NB4 (cell line): ENCODE data around the gene WDFY4.

Experiments used
- DNase-seq: peaks from one replicate; pipeline ENCODE4 v3.0.0; 2010; ENCODE audit warnings: low read depth
- H3K4me3 ChIP-seq: one replicate; pipeline ENCODE4 v1.5.1; 2011; ENCODE audit warnings: mild to moderate bottlenecking, low read depth, low read length, moderate library complexity
- CTCF ChIP-seq: IDR thresholded peaks from one replicate; pipeline ENCODE4 v1.5.1; 2012; ENCODE audit warnings: low read depth, low read length
- MAX ChIP-seq: IDR thresholded peaks from 2 replicates; pipeline ENCODE4 v1.6.1; 2011; ENCODE audit warnings: low read depth, low read length
- MYC ChIP-seq: IDR thresholded peaks from 2 replicates; pipeline ENCODE4 v1.6.1; 2011; ENCODE audit warnings: low read depth, low read length
- POLR2A ChIP-seq: IDR thresholded peaks from 2 replicates; pipeline ENCODE4 v1.6.1; 2011; ENCODE audit warnings: mild to moderate bottlenecking; ENCODE audit not compliant: insufficient read length; ENCODE audit errors: extremely low read depth

The WDFY4 gene

GRCh38 chr10:48776528-48776927 lies 91.9 kb downstream of the WDFY4 start:
- no peak for TF ChIP-seq MAX
- DNase-seq, result no peak
- no peak overlapping the region for H3K4me3 ChIP-seq

GRCh38 chr10:48777110-48777509 lies 92.4 kb downstream of the WDFY4 start:
- no peak for DNase-seq
- H3K4me3 ChIP-seq, result no peak overlapping the region
- TF ChIP-seq MYC (no peak), MAX (no peak), CTCF (no peak), POLR2A (no peak)

GRCh38 chr10:48778193-48778857 lies 93.7 kb downstream of the WDFY4 start:
- DNase-seq, result no peak
- TF ChIP-seq POLR2A, result no peak
- no peak for TF ChIP-seq MAX
- no peak for TF ChIP-seq CTCF
- TF ChIP-seq MYC, result no peak
- H3K4me3 ChIP-seq, result no peak overlapping the region

GRCh38 chr10:48779077-48779476 lies 94.4 kb downstream of the WDFY4 start:
- H3K4me3 ChIP-seq, result no peak overlapping the region
- TF ChIP-seq MYC (no peak), POLR2A (no peak), CTCF (no peak), MAX (no peak)

GRCh38 chr10:48779546-48780152 lies 95.0 kb downstream of the WDFY4 start:
- no peak overlapping the region for H3K4me3 ChIP-seq
- TF ChIP-seq MAX (no peak), CTCF (no peak), MYC (no peak), POLR2A (no peak)
- no peak for DNase-seq

More at GRCh38 chr10:48779077-48779476, 94.4 kb downstream of the WDFY4 start:
- DNase-seq, result no peak

GRCh38 chr10:48780341-48780740 lies 95.7 kb downstream of the WDFY4 start:
- no peak overlapping the region for H3K4me3 ChIP-seq
- DNase-seq, result no peak
- TF ChIP-seq POLR2A (no peak), MAX (no peak), CTCF (no peak), MYC (no peak)
